Measurements from ENCODE around the gene MAST4.

The MAST4 gene

GRCh38 chr5:66643387-66643786 lies 47.2 kb downstream of the MAST4 start:
- Histone ChIP-seq H3K9me3 (no peaks in the 10 kb centered on the region), H3K4me3 (ENCODE audit: low read depth, low read length) (no peak overlapping the region), H3K36me3 (no peaks in the 10 kb centered on the region), H3K27me3 (no peaks in the 10 kb centered on the region), H3K4me1 (peaks cover 24% of the 10 kb centered on the region)
- no peak for DNase-seq
- no peak for TF ChIP-seq CTCF (IDR thresholded peaks at IDR 0.05; ENCODE audit: low read depth, low read length)

- Histone ChIP-seq H3K27me3 (no peaks in the 10 kb centered on the region), H3K9me3 (no peaks in the 10 kb centered on the region), H3K4me1 (peaks cover 24% of the 10 kb centered on the region), H3K36me3 (no peaks in the 10 kb centered on the region), H3K4me3 (ENCODE audit: low read depth, low read length) (no peak overlapping the region)
- no peak for TF ChIP-seq CTCF (IDR thresholded peaks at IDR 0.05; ENCODE audit: low read depth, low read length)
- DNase-seq, result no peak
These were observed 47.9 kb downstream of the MAST4 start for GRCh38 chr5:66644111-66644510.

GRCh38 chr5:66645039-66645438 lies 48.8 kb downstream of the MAST4 start:
- peaks cover 24% of the 10 kb centered on the region for H3K4me1 ChIP-seq
- no peak for DNase-seq
- no peaks in the 10 kb centered on the region for H3K9me3 ChIP-seq
- H3K4me3 ChIP-seq (ENCODE audit: low read depth, low read length), result no peak overlapping the region
- H3K27me3 ChIP-seq, result no peaks in the 10 kb centered on the region
- no peak for TF ChIP-seq CTCF (IDR thresholded peaks at IDR 0.05; ENCODE audit: low read depth, low read length)
- H3K36me3 ChIP-seq, result no peaks in the 10 kb centered on the region

- Histone ChIP-seq H3K27me3 (no peaks in the 10 kb centered on the region), H3K36me3 (no peaks in the 10 kb centered on the region), H3K4me3 (ENCODE audit: low read depth, low read length) (no peak overlapping the region), H3K4me1 (peaks cover 24% of the 10 kb centered on the region), H3K9me3 (no peaks in the 10 kb centered on the region)
- TF ChIP-seq CTCF (IDR thresholded peaks at IDR 0.05; ENCODE audit: low read depth, low read length), result no peak
- peak; percentile 59 for DNase-seq
These were observed 50.4 kb downstream of the MAST4 start for GRCh38 chr5:66646570-66646969.

GRCh38 chr5:66647146-66647856 lies 51.1 kb downstream of the MAST4 start:
- no peak for DNase-seq
- Histone ChIP-seq H3K9me3 (no peaks in the 10 kb centered on the region), H3K4me3 (ENCODE audit: low read depth, low read length) (no peak overlapping the region), H3K36me3 (no peaks in the 10 kb centered on the region), H3K27me3 (no peaks in the 10 kb centered on the region), H3K4me1 (peaks cover 24% of the 10 kb centered on the region)
- no peak for TF ChIP-seq CTCF (IDR thresholded peaks at IDR 0.05; ENCODE audit: low read depth, low read length)

- Histone ChIP-seq H3K4me1 (peaks cover 11% of the 10 kb centered on the region), H3K36me3 (no peaks in the 10 kb centered on the region), H3K9me3 (no peaks in the 10 kb centered on the region), H3K4me3 (ENCODE audit: low read depth, low read length) (no peak overlapping the region), H3K27me3 (no peaks in the 10 kb centered on the region)
- DNase-seq, result no peak
- no peak for TF ChIP-seq CTCF (IDR thresholded peaks at IDR 0.05; ENCODE audit: low read depth, low read length)
These were observed 56.6 kb downstream of the MAST4 start for GRCh38 chr5:66652818-66653217.

Data from BE2C (cell line).